Testis (tissue), 2 donors: ENCODE data around the gene CFAP70.

Source experiments
- CTCF ChIP-seq, 3 experiments: fragments of 450-650 bp in 2 of 3; fragments of 200-600 bp in 1 of 3; sonication (generic) in 1 of 3; IDR thresholded peaks; one replicate each; pipeline ENCODE4 v1.5.1; 2016 to 2019; ENCODE audit warnings: antibody characterized with exemption in 3 of 3, mild to moderate bottlenecking in 2 of 3, moderate library complexity in 1 of 3
- POLR2A ChIP-seq: fragments of 450-650 bp; IDR thresholded peaks from one replicate; pipeline ENCODE4 v1.6.1; 2017; ENCODE audit warnings: antibody characterized with exemption, mild to moderate bottlenecking, moderate library complexity

DNA sequence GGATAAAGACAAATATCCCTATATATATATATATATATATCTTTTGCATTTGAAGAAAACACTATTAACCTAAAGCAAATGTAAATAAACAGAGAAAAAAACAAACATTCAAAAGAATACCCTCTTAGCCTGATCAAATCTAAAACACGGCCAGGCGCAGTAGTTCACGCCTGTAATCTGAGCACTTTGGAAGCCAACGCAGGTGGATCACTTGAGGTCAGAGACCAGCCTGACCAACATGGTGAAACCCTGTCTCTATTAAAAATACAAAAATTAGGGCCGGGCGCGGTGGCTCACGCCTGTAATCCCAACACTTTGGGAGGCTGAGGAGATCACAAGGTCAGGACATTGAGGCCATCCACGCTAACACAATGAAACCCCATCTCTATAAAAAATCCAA, 46.0 kb upstream of the CFAP70 start:
- TF ChIP-seq CTCF (IDR thresholded peaks at IDR 0.05) = no peak
- TF ChIP-seq POLR2A = no peak
